HG03045 (cell line): ENCODE results near the gene TPCN1.

ENCODE experiments used
- ATAC-seq: cut with Tn5 transposase; IDR thresholded peaks from one replicate; pipeline ENCODE4 v1.9.1; 2021; ENCODE audit warnings: mild to moderate bottlenecking, moderate library complexity; ENCODE audit not compliant: unreplicated experiment

The TPCN1 gene

GRCh38 chr12:113301811-113302210 lies 80.5 kb downstream of the TPCN1 start:
- ATAC-seq: no peak

DNA sequence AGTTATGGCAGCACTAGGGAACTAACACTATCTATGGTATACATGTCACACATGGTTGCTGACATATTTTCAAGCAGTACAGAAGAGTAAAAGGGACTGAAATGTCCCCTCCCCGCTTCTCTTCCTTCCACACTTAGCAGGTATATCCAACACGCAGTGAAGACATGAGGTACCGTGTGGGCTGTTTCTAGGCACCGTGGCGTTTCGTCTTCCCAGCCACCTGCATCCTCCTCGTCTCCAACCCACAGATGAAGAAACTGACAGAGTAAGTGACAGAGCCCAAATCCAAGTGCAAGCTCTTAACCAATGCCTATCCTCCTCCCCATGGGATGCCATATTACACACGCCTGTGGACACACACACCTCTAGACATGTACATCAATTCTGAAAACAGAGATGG lies 81.2 kb downstream of the TPCN1 start:
- ATAC-seq: no peak

GRCh38 chr12:113302886-113303640 lies 81.8 kb downstream of the TPCN1 start:
- no peak for ATAC-seq

DNA sequence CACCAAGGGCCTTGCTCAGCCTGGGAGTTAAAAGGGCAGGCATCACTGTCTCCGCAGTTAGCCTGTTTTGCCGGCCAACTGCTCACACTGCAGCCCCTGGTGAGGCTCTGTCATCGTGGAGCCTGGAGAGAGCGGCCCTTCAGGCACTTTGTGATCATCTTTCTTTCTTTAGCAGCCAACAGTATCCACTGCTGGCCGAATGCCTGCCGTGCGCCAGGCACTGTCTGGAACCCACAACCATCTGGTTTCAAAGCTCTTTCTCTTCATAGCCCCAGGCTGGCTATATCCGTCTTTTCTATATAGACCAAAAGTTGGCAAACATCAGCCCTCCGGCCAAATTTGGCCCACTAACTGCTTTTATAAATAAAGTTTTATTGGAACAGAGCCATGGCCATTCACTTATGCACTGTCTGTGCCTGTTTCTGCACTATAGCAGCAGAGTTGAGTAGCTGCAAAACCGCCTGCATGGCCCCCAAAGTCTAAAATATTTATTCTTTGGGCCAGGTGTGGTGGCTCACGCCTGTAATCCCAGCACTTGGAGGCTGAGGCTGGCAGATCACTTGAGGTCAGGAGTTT lies 84.1 kb downstream of the TPCN1 start:
- ATAC-seq: no peak

DNA sequence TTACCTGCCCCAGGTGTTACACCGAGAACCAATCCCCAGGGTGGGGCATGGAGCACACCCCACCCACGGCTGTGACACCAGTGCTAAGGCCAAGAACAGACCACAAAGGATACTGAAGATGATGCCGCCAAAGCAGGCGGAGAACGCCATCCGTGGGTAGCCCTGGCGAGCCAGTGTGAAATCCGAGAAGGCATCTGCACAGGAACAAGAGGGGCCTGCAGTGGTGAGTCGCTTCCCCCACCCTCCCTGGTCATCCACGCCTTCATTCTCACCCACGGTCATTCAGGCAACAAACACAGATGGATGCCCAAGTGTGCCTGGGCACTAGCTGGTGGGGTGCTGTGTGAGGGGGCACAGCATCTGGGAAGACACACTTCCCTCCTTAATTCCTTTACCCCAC lies 85.1 kb downstream of the TPCN1 start:
- ATAC-seq: no peak

GRCh38 chr12:113310489-113310888 lies 89.2 kb downstream of the TPCN1 start:
- no peak for ATAC-seq

DNA sequence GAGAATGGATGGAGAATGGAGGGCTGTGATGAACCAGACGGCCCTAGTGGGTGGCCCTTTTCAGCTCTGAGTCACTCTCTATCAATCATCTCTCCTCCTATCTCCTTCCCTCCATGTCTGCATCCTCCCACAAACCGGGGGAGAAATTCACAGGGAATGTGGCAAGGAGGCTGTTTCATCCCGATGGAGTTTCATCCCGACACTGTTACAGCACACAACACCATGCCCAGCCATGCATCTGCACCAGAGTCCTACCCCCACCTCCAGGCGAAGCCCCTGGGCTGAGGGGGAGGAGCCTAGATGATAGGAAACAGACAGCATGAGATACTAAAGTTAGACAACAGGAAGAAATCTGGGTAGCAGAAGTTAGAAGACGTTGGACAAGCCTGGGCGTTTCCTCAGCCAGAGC lies 92.9 kb downstream of the TPCN1 start:
- no peak for ATAC-seq

GRCh38 chr12:113315358-113315757 lies 94.1 kb downstream of the TPCN1 start:
- ATAC-seq: no peak

- ATAC-seq: no peak
Observed at GRCh38 chr12:113316155-113316554, 94.9 kb downstream of the TPCN1 start.

DNA sequence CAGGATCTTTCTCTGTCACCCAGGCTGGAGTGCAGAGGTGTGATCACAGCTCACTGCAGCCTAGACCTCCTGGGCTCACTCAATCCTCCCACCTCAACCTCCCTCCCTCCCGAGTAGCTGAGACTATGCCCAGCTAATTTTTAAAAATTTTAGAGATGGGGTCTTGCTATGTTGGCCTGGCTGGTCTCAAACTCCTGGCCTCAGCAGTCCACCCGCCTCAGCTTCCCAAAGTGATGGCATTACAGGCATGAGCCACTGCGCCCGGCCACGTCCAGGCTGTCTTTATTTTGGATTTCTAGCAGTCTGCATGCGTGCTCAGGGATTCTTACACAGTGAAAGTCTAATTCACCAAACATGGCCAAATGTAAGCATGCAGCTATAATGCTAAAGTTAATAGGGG lies 95.9 kb downstream of the TPCN1 start:
- ATAC-seq: no peak

DNA sequence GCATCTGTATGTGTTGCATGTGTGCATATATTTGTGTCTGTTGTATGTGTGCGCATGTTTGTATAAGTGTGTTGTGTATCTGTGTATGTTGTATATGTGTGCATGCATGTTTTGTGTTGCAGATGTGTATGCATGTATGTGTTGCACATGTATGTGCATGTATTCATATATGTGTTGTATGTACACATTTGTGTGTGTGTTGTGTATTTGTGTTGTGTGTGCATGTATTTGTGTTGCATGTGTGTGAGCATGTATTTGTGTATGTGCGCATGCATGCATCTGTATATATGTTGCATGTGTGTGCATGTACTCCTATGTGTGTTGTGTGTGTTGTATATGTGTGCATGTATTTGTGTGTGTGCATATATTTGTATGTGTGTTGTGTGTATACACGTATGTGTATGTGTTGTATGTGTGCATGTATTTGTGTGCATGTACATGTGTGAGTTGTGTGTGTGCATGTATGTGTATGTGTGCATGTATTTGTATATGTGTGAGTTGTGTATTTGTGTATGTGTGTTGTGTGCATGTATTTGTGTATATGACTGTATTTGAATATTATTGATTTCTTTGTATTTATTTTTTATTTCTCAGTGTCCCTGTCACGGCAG lies 96.9 kb downstream of the TPCN1 start:
- no peak for ATAC-seq

GRCh38 chr12:113318900-113319628 lies 97.8 kb downstream of the TPCN1 start:
- ATAC-seq: no peak

GRCh38 chr12:113320401-113320800 lies 99.1 kb downstream of the TPCN1 start:
- no peak for ATAC-seq

DNA sequence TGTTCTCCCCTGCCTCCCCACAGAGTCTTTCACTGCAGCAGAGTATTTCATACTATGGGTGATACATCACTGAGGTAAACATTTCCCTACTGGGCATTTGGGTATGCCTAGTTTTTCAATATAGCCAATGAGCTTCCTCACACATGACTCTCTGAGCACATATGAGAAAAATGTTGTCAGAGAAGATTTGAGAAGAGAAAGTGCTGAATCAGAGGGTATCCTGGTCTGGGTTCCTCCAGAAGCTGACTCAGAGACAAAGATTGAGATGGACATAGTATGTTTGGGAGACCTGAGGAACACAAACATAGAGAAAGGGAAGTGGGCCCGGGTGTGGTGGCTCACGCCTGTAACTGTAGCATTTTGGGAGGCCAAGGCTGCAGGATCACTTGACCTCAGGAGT lies 101.1 kb downstream of the TPCN1 start:
- ATAC-seq: no peak

DNA sequence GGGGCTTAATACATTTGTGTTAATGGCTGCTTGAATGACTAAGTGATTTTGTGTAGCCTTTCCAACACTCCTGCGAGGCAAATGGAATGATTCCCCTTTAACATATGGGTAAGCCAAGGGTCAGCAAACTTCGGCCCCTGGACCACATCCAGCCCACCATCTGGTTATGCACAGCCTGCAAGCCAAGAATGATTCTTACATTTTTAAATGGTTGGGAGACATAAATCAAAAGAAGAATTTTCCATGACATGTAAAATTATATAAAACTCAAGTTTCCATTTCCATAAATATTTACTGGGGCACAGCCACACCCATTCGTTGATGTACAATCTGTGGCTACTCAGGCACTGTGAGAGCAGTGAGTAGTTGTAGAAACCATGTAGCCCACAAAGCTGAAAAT lies 104.7 kb downstream of the TPCN1 start:
- no peak for ATAC-seq

GRCh38 chr12:113326775-113327395 lies 105.6 kb downstream of the TPCN1 start:
- no peak for ATAC-seq

DNA sequence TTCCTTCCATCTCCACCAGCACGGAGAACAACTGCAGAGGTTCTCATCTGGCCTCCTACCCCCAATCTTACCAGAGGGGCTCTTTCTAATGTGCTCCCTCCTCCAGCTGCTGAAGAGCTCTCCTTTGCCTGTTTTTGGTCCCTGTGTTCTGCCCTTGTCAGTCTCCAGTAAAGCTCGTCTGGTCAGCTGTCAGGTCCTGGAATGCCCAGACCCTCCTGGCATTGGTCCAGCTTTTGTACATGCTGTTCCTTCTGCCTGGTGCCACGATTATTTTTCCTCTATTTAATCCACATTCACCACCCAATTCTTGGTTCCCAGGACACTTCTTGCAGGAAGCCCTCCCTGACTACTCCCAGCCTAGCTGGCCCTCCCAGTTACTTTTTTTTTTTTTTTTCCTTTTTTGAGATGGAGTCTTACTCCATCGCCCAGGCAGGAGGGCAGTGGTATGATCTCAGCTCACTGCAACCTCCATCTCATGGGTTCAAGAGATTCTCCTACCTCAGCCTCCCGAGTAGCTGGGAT lies 107.2 kb downstream of the TPCN1 start:
- ATAC-seq: no peak

DNA sequence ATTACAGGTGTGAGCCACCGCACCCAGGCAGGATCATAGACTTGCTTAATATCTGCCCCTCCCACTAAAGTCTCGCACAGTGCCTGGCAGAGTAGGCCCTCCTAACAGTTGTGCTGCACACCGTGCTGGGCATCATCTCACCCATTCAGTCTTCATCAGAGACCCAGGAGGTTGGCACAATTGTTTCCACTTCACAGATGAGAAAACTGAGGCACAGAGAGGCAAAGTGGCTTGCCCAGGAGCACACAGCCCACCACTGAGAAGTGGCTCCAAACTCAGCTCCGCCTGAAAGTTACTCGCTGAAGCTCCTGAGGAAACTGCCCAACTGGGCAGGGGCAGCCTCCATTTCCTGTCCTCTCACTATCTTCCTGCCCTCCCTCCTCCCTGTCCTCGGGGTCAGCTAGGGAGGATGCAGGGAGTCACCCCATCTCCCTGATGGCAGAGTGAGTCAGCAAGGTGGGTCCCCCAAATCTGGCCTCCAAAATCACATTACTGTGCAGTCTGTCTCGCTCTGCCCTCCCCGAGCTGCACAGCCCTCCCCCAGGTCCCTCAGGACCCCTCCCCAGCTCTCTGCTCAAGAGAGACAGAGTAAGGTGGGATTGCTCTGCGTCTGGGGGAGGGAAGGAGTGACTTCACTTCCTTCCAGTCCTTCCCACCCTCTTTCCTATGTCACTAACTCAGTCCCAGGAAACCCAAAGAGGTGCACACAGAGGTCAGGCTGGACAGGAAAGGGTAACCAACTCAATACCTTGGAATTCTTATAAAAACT lies 107.9 kb downstream of the TPCN1 start:
- ATAC-seq: no peak

- no peak for ATAC-seq
Observed at GRCh38 chr12:113329791-113330417, 108.6 kb downstream of the TPCN1 start.

DNA sequence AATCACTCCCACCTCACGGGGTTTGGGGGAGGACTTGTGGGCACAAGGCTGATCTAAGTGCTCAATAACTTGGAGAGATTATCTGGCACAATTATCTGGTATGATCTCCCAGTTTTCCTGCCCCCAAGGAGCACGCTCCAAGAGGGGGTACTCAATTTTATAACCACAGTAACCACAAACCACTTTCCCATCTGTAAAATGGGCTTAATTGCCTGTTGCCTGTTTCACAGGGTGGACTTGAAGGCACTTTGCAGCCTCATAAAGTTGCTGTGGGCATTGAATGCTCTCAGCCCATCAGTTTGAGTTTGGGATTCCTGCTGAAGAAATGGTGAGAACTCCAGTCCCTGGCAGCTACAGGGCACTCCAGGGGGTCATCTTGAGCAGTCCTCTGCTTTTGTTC lies 109.2 kb downstream of the TPCN1 start:
- ATAC-seq: no peak
